Measurements from ENCODE around the gene ARHGAP31. TPM values are rescaled to one million over a fixed set of nuclear protein-coding genes. Genes with fewer than 3 reads are reported as not detected.
"Not testable (repeated sequence)": the region's sequence is repeated elsewhere in the genome, so short reads cannot be mapped to it uniquely, and the experiment has no call there.

ARHGAP31 gene
- total RNA-seq, 4 donors from 2014 or later = 19.8 to 28.7 (median 22.6) TPM

DNA sequence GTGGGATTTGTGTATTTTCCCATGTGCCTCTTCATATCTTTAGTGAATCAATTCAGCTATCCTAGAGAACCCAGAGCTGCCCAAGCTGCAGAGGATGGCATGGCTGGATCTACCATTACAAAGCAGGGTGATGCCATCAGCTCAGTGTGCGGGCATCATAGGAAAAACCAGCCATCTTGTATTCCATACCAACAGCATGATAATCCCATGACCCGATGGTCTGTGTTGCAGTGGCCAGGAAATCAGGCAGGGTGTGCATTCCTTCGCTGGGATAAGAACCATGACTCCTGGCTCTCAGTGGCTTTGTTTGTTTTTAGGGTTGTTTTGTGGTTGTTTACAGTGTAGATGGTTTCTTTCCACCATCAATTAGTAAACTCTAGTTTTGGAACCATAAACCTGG is 36.0 kb downstream of the ARHGAP31 start:
- H3K27ac ChIP-seq = peak overlapping the region in 3 of 4 donors; percentile 44 to 62 (median 55)
- H3K27me3 ChIP-seq = no peaks in the 10 kb centered on the region
- 79% methylated on average over 3 of the region's 3 CpGs; no CpG with 5 or more reads in 1 of the 2 donors for WGBS, 2 donors (ENCODE audit: low coverage in 1 of 2)
- no peaks in the 10 kb centered on the region for H3K36me3 ChIP-seq
- H3K9me3 ChIP-seq = no peaks in the 10 kb centered on the region
- TF ChIP-seq POLR2A (IDR thresholded peaks at IDR 0.05) = no peak
- TF ChIP-seq, protein P1, sequence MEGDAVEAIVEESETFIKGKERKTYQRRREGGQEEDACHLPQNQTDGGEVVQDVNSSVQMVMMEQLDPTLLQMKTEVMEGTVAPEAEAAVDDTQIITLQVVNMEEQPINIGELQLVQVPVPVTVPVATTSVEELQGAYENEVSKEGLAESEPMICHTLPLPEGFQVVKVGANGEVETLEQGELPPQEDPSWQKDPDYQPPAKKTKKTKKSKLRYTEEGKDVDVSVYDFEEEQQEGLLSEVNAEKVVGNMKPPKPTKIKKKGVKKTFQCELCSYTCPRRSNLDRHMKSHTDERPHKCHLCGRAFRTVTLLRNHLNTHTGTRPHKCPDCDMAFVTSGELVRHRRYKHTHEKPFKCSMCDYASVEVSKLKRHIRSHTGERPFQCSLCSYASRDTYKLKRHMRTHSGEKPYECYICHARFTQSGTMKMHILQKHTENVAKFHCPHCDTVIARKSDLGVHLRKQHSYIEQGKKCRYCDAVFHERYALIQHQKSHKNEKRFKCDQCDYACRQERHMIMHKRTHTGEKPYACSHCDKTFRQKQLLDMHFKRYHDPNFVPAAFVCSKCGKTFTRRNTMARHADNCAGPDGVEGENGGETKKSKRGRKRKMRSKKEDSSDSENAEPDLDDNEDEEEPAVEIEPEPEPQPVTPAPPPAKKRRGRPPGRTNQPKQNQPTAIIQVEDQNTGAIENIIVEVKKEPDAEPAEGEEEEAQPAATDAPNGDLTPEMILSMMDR (IDR thresholded peaks at IDR 0.05) = no peak
- no peak for TF ChIP-seq EP300 (IDR thresholded peaks at IDR 0.05)
- TF ChIP-seq POLR2AphosphoS5 (IDR thresholded peaks at IDR 0.05) = no peak
- no peak overlapping the region for H3K4me3 ChIP-seq
- H3K4me1 ChIP-seq = peaks cover 0 to 51% (median 5%) of the 10 kb centered on the region in 3 donors
- ATAC-seq = no peak

DNA sequence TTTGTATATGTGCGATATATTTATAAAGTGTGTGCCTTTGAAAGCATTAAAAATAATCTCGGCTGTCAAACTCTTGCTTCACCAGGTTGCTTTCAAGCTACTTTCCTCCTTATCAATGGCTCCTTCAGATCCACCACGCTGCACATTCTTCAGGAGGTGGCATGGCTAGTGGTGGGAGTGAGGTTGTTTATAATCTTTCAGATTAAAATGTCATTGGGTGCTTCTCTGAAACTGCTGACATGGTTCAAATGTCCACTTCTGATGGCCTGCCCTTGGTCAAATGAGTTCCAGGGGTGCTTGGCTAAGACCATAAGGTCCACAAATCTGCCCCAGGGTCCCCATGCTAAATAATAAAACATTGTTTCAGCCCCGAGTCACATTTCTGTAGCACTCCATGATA is 36.7 kb downstream of the ARHGAP31 start:
- TF ChIP-seq POLR2A (IDR thresholded peaks at IDR 0.05) (no peak), EP300 (IDR thresholded peaks at IDR 0.05) (no peak), POLR2AphosphoS5 (IDR thresholded peaks at IDR 0.05) (no peak)
- ATAC-seq = no peak
- 71 to 90% methylated on average over 2 to 4 of the region's 4 CpGs for WGBS, 2 donors (ENCODE audit: low coverage in 1 of 2)
- Histone ChIP-seq H3K4me3 (no peak overlapping the region), H3K4me1 (peaks cover 0 to 46% (median 5%) of the 10 kb centered on the region in 3 donors), H3K27me3 (no peaks in the 10 kb centered on the region), H3K36me3 (no peaks in the 10 kb centered on the region), H3K9me3 (no peaks in the 10 kb centered on the region), H3K27ac (peak overlapping the region in 3 of 4 donors; percentile 44 to 62 (median 55))

DNA sequence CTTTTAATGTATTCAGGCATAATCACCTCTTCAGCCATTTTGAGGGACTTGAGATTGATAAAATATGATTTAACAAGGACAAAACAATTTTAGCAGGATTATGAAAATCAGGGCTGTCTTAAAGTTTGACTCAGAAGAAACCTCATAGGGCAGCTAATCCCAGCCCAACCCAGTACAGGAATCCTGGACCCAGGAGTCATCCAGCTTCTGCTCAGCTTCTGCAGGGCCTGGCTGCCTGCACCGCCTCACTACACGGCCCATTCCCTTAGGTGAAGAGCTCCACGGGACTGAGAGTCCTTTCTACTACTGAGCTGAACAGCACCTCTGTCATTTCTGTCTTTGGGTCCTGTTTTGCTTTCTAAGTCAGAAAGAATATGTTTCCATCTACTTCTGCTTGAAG is 37.5 kb downstream of the ARHGAP31 start:
- 71 to 85% methylated on average over 3 of the region's 3 CpGs for WGBS, 2 donors (ENCODE audit: low coverage in 1 of 2)
- H3K4me3 ChIP-seq = no peak overlapping the region
- TF ChIP-seq, protein P1 (IDR thresholded peaks at IDR 0.05) = no peak
- TF ChIP-seq POLR2A (IDR thresholded peaks at IDR 0.05) = no peak
- TF ChIP-seq POLR2AphosphoS5 (IDR thresholded peaks at IDR 0.05) = no peak
- TF ChIP-seq EP300 (IDR thresholded peaks at IDR 0.05) = no peak
- no peaks in the 10 kb centered on the region for H3K9me3 ChIP-seq
- H3K27ac ChIP-seq = peak overlapping the region in 3 of 4 donors; percentile 4 to 28 (median 14)
- H3K4me1 ChIP-seq = peaks cover 0 to 46% (median 5%) of the 10 kb centered on the region in 3 donors
- H3K27me3 ChIP-seq = no peaks in the 10 kb centered on the region
- ATAC-seq = no peak
- H3K36me3 ChIP-seq = no peaks in the 10 kb centered on the region

DNA sequence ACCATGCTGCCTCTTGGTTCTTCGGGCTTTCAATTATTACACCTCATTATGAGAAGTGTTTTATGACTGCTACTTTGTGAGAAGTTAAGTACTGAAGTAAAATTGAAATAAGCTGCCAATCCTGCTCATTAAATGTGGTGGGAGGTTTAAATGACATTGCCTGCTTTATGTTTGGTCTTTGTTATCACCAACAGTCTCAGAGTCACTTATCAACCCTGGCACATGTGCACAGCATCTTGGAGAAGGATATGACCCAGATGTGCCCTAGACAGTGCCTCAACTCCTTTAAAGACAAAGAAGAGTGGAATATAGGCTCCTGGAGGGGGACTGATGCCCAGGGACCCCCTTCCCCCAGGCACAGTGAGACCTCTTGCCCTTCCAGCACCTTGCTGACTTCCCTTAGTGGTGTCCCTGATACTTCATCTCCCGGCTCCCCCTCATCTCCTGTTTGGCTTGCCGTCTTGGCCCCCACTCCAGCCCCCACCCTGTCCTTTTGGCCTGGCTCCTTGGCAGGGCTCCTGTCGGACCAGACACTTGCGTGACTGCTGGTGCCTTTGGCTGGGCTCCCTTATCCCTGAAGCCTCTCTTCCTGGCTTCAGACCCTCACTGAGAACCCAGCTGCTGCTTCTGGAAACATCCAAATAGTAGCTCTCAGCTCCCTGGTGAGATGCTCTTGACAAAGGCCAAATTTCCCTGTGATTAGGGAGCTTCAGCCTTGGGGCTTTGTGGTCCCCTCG is 39.8 kb downstream of the ARHGAP31 start:
- TF ChIP-seq, protein P1 (IDR thresholded peaks at IDR 0.05) = no peak
- no peak for TF ChIP-seq POLR2A (IDR thresholded peaks at IDR 0.05)
- no peak for TF ChIP-seq POLR2AphosphoS5 (IDR thresholded peaks at IDR 0.05)
- TF ChIP-seq EP300 (IDR thresholded peaks at IDR 0.05) = no peak
- ATAC-seq = no peak
- 31 to 57% methylated on average over 6 of the region's 6 CpGs for WGBS, 2 donors (ENCODE audit: low coverage in 1 of 2)
- H3K4me3 ChIP-seq = no peak overlapping the region
- no peaks in the 10 kb centered on the region for H3K27me3 ChIP-seq
- H3K9me3 ChIP-seq = no peaks in the 10 kb centered on the region
- peak overlapping the region in 2 of 4 donors; percentile 2 to 47 for H3K27ac ChIP-seq
- H3K4me1 ChIP-seq = peaks cover 0 to 40% (median 5%) of the 10 kb centered on the region in 3 donors
- peaks cover 0 to 6% of the 10 kb centered on the region in 2 donors for H3K36me3 ChIP-seq

DNA sequence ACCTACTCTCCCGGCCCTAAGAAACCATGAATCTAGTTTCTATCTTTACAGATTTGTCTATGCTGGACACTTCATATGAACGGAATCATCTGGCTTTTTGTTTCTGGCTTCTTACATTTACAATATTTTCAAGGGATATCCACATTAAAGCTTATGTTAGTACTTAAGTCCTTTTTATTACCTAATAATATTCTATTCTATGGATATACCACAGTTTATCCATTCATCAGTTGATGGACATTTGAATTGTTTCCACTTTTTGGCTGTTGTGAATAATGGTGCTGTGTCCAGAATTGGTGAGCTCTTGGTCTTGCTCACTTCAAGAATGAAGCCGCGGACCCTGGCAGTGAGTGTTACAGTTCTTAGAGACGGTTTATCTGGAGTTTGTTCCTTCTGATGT is 42.6 kb downstream of the ARHGAP31 start:
- 100% methylated on average over 5 of the region's 5 CpGs for WGBS, 2 donors (ENCODE audit: low coverage in 1 of 2)
- no peak for TF ChIP-seq POLR2A (IDR thresholded peaks at IDR 0.05)
- TF ChIP-seq EP300 (IDR thresholded peaks at IDR 0.05) = no peak
- no peak for TF ChIP-seq POLR2AphosphoS5 (IDR thresholded peaks at IDR 0.05)
- TF ChIP-seq, protein P1 (IDR thresholded peaks at IDR 0.05) = no peak
- no peaks in the 10 kb centered on the region for H3K9me3 ChIP-seq
- H3K4me3 ChIP-seq = no peak overlapping the region
- H3K27me3 ChIP-seq = no peaks in the 10 kb centered on the region
- ATAC-seq = no peak
- peaks cover 0 to 6% of the 10 kb centered on the region in 2 donors for H3K36me3 ChIP-seq
- no peak overlapping the region for H3K27ac ChIP-seq
- peaks cover 0 to 34% (median 3%) of the 10 kb centered on the region in 3 donors for H3K4me1 ChIP-seq

DNA sequence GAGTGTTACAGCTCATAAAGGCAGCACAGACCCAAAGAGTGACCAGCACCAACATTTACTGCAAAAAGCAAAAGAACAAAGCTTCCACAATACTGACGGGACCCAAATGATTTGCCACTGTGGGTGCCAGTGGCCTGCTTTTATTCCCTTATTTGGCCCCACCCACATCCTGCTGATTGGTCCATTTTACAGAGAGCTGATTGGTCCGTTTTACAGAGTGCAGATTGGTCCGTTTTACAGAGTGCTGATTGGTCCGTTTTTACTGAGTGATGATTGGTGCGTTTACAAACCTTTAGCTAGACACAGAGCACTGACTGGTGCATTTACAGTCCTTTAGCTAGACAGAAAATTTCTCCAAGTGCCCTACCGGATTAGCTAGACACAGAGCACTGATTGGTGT is 43.2 kb downstream of the ARHGAP31 start:
- H3K27ac ChIP-seq, H3K36me3 ChIP-seq, H3K4me3 ChIP-seq, H3K27me3 ChIP-seq, H3K9me3 ChIP-seq, ATAC-seq: not testable (repeated sequence)
- 88 to 93% methylated on average over 3 to 6 of the region's 6 CpGs for WGBS, 2 donors (ENCODE audit: low coverage in 1 of 2)
- peaks cover 0 to 29% (median 3%) of the 10 kb centered on the region in 3 donors for H3K4me1 ChIP-seq

Data from gastroesophageal sphincter (tissue), 4 donors.